Ishikawa (cell line): ENCODE measurements around the gene PDIA5.

Experiments used
- CEBPB ChIP-seq: IDR thresholded peaks from 2 replicates; pipeline ENCODE4 v1.6.1; 2012
- CREB1 ChIP-seq: IDR thresholded peaks from 2 replicates; pipeline ENCODE4 v1.6.1; 2012; ENCODE audit warnings: low read depth
- EGR1 ChIP-seq: IDR thresholded peaks from 2 replicates; pipeline ENCODE4 v1.6.1; 2012
- EP300 ChIP-seq: IDR thresholded peaks from 2 replicates; pipeline ENCODE4 v1.6.1; 2012; ENCODE audit warnings: borderline replicate concordance
- FOXM1 ChIP-seq: IDR thresholded peaks from 2 replicates; pipeline ENCODE4 v1.6.1; 2012; ENCODE audit warnings: low read depth, borderline replicate concordance
- MAX ChIP-seq: IDR thresholded peaks from 2 replicates; pipeline ENCODE4 v1.6.1; 2012
- NFIC ChIP-seq: IDR thresholded peaks from 2 replicates; pipeline ENCODE4 v1.6.1; 2012
- RAD21 ChIP-seq: IDR thresholded peaks from 2 replicates; pipeline ENCODE4 v1.6.1; 2012; ENCODE audit warnings: low read depth
- REST ChIP-seq: IDR thresholded peaks from 2 replicates; pipeline ENCODE4 v1.6.1; 2012; ENCODE audit warnings: low read depth, mild to moderate bottlenecking
- TAF1 ChIP-seq: IDR thresholded peaks from 2 replicates; pipeline ENCODE4 v1.6.1; 2012; ENCODE audit warnings: low read depth, mild to moderate bottlenecking
- TCF12 ChIP-seq: IDR thresholded peaks from 2 replicates; pipeline ENCODE4 v1.6.1; 2012; ENCODE audit warnings: low read depth
- TEAD4 ChIP-seq: IDR thresholded peaks from 2 replicates; pipeline ENCODE4 v1.6.1; 2012
- USF1 ChIP-seq: IDR thresholded peaks from 2 replicates; pipeline ENCODE4 v1.6.1; 2012
- YY1 ChIP-seq: IDR thresholded peaks from 2 replicates; pipeline ENCODE4 v1.6.1; 2012; ENCODE audit warnings: low read depth
- ZBTB7A ChIP-seq: IDR thresholded peaks from 2 replicates; pipeline ENCODE4 v1.6.1; 2012; ENCODE audit warnings: low read depth

Gene PDIA5

GRCh38 chr3:123154020-123154985, 87.5 kb downstream of the PDIA5 start:
- TF ChIP-seq EGR1 (no peak), TCF12 (no peak), USF1 (no peak), TAF1 (no peak), CREB1 (no peak), RAD21 (no peak), REST (no peak)

GRCh38 chr3:123155471-123156011, 88.7 kb downstream of the PDIA5 start:
- TF ChIP-seq EP300: no peak
- TF ChIP-seq FOXM1: no peak
- no peak for TF ChIP-seq YY1
- no peak for TF ChIP-seq MAX
- TF ChIP-seq CREB1: no peak
- no peak for TF ChIP-seq NFIC
- TF ChIP-seq REST: no peak
- no peak for TF ChIP-seq RAD21
- no peak for TF ChIP-seq USF1
- no peak for TF ChIP-seq ZBTB7A
- TF ChIP-seq CEBPB: no peak
- TF ChIP-seq TAF1: no peak
- TF ChIP-seq TEAD4: no peak
- TF ChIP-seq TCF12: no peak
- TF ChIP-seq EGR1: no peak

- TF ChIP-seq ZBTB7A (no peak), USF1 (no peak), NFIC (no peak), FOXM1 (no peak), EGR1 (no peak), MAX (no peak), TCF12 (no peak), YY1 (no peak), EP300 (no peak), TAF1 (no peak), REST (no peak), TEAD4 (no peak), CEBPB (no peak), CREB1 (no peak), RAD21 (no peak)
Measured at GRCh38 chr3:123156276-123156995, 89.6 kb downstream of the PDIA5 start.
